Neural progenitor cell (in vitro differentiated cells): ENCODE measurements around the gene RAD51B.

Experiments used
- CTCF ChIP-seq: fragments of 200-600 bp; sonication (generic); IDR thresholded peaks from 2 replicates; pipeline ENCODE4 v1.5.1; 2017; ENCODE audit warnings: antibody characterized with exemption, mild to moderate bottlenecking
- EZH2 ChIP-seq: fragments of 200-600 bp; sonication (generic); IDR thresholded peaks from 2 replicates; pipeline ENCODE4 v1.6.1; 2017; ENCODE audit warnings: antibody characterized with exemption, mild to moderate bottlenecking, moderate library complexity
- EZH2phosphoT487 ChIP-seq: fragments of 200-600 bp; sonication (generic); IDR thresholded peaks from 2 replicates; pipeline ENCODE4 v1.6.1; 2017; ENCODE audit warnings: antibody characterized with exemption

DNA sequence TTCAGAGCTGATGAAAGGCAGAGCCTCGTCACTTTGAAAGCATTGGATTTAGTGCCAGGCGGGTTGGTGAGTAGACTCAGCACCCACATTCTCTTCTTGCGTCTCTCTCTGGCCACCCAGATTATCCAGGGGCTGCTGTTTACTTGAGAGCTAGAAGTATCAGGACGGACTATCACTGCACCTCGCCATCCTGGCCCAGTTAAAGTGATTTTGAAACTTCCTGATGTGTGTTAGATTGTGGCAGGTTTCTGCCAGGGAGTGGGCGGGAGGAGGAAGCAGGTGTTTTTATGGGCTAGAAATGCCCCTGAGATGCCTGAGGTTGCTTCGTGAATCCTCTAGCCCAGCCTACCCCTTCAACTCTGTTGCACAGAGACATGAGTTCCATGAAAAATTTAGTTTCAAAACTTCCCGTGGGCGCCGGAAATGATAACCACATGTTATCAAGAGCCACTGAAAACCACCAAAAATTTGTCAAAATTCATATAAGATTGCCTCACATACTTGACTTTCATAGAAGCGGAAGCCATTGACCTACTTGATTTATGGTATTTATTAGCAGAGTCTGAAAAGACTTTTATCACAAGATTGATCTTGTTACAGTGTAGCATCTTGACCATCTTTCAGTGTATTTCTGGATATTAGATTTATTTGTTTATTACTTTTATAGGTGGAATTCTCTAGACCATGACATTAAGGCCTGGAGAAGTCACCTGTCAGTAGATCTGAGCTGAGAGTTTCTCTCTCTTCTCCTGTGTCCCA lies 466.0 kb downstream of the RAD51B start:
- TF ChIP-seq CTCF (no peak), EZH2 (no peak), EZH2phosphoT487 (no peak)
